Measurements from ENCODE around the gene FRMD4A.

- no peak for TF ChIP-seq CTCF (IDR thresholded peaks at IDR 0.05)
- no peak for TF ChIP-seq ZFX (IDR thresholded peaks at IDR 0.05; ENCODE audit: borderline replicate concordance)
Measured at GRCh38 chr10:13834581-13835286, 496.0 kb downstream of the FRMD4A start.
